HG02588 (cell line): ENCODE data around the gene ARHGAP6.
"Not testable (repeated sequence)": the region's sequence is repeated elsewhere in the genome, so short reads cannot be mapped to it uniquely, and the experiment has no call there.

ENCODE experiments used
- ATAC-seq: cut with Tn5 transposase; IDR thresholded peaks from one replicate; pipeline ENCODE4 v1.9.1; 2021; ENCODE audit warnings: mild to moderate bottlenecking, moderate library complexity; ENCODE audit not compliant: unreplicated experiment

ARHGAP6 gene

GRCh38 chrX:11647138-11647537 is 18.6 kb downstream of the ARHGAP6 start:
- ATAC-seq: no peak

- ATAC-seq: no peak
Measured at GRCh38 chrX:11641349-11642065, 24.2 kb downstream of the ARHGAP6 start.

- ATAC-seq: no peak
Measured at GRCh38 chrX:11640089-11640488, 25.6 kb downstream of the ARHGAP6 start.

- no peak for ATAC-seq
Measured at GRCh38 chrX:11632732-11633131, 33.0 kb downstream of the ARHGAP6 start.

- no peak for ATAC-seq
Measured at GRCh38 chrX:11629593-11630211, 36.0 kb downstream of the ARHGAP6 start.

GRCh38 chrX:11628399-11628798 is 37.3 kb downstream of the ARHGAP6 start:
- ATAC-seq: no peak

GRCh38 chrX:11626351-11626750 is 39.4 kb downstream of the ARHGAP6 start:
- no peak for ATAC-seq

- no peak for ATAC-seq
Measured at GRCh38 chrX:11619441-11619840, 46.3 kb downstream of the ARHGAP6 start.

- not testable (repeated sequence) for ATAC-seq
Measured at GRCh38 chrX:11614253-11614652, 51.5 kb downstream of the ARHGAP6 start.

- ATAC-seq: no peak
Measured at GRCh38 chrX:11611965-11612364, 53.8 kb downstream of the ARHGAP6 start.

- no peak for ATAC-seq
Measured at GRCh38 chrX:11611161-11611560, 54.6 kb downstream of the ARHGAP6 start.

- no peak for ATAC-seq
Measured at GRCh38 chrX:11609109-11609508, 56.6 kb downstream of the ARHGAP6 start.

- ATAC-seq: no peak
Measured at GRCh38 chrX:11606408-11606807, 59.3 kb downstream of the ARHGAP6 start.

- ATAC-seq: no peak
Measured at GRCh38 chrX:11600578-11600977, 65.1 kb downstream of the ARHGAP6 start.

GRCh38 chrX:11597479-11597878 is 68.2 kb downstream of the ARHGAP6 start:
- no peak for ATAC-seq

GRCh38 chrX:11591723-11592346 is 73.9 kb downstream of the ARHGAP6 start:
- ATAC-seq: no peak

- ATAC-seq: no peak
Measured at GRCh38 chrX:11589641-11590040, 76.1 kb downstream of the ARHGAP6 start.

- ATAC-seq: no peak
Measured at GRCh38 chrX:11588097-11588496, 77.6 kb downstream of the ARHGAP6 start.

- no peak for ATAC-seq
Measured at GRCh38 chrX:11585174-11585573, 80.5 kb downstream of the ARHGAP6 start.

GRCh38 chrX:11580789-11581188 is 84.9 kb downstream of the ARHGAP6 start:
- no peak for ATAC-seq

- ATAC-seq: no peak
Measured at GRCh38 chrX:11579636-11580600, 85.8 kb downstream of the ARHGAP6 start.
